Activated T-cell treated with anti-CD3 and anti-CD28 coated beads, Interleukin-2, amount 50 U/mL, for 24 hours (primary cell): ENCODE results near the gene ITGB1.
A peak's percentile ranks its signal among the peaks of the same experiment; 100 is the strongest.
"Not testable (repeated sequence)": the region's sequence is repeated elsewhere in the genome, so short reads cannot be mapped to it uniquely, and the experiment has no call there.

Experiments
- DNase-seq: peaks from one replicate; pipeline ENCODE4 v3.0.0-alpha.2; 2020
- H3K27ac Mint-ChIP-seq: 2 replicates; pipeline ENCODE4 v1.8.0; 2020; ENCODE audit warnings: mild to moderate bottlenecking, mixed read lengths
- H3K27me3 Mint-ChIP-seq: 2 replicates; pipeline ENCODE4 v1.8.0; 2020; ENCODE audit warnings: mixed read lengths
- H3K36me3 Mint-ChIP-seq: 2 replicates; pipeline ENCODE4 v1.8.0; 2020; ENCODE audit warnings: low read depth, mixed read lengths
- H3K4me1 Mint-ChIP-seq: 2 replicates; pipeline ENCODE4 v1.8.0; 2020; ENCODE audit warnings: low read depth, mixed read lengths
- H3K4me3 Mint-ChIP-seq: 2 replicates; pipeline ENCODE4 v1.8.0; 2020; ENCODE audit warnings: mild to moderate bottlenecking, moderate library complexity, mixed read lengths
- H3K9me3 Mint-ChIP-seq: 2 replicates; pipeline ENCODE4 v1.8.0; 2020; ENCODE audit warnings: mixed read lengths

Gene ITGB1

DNA sequence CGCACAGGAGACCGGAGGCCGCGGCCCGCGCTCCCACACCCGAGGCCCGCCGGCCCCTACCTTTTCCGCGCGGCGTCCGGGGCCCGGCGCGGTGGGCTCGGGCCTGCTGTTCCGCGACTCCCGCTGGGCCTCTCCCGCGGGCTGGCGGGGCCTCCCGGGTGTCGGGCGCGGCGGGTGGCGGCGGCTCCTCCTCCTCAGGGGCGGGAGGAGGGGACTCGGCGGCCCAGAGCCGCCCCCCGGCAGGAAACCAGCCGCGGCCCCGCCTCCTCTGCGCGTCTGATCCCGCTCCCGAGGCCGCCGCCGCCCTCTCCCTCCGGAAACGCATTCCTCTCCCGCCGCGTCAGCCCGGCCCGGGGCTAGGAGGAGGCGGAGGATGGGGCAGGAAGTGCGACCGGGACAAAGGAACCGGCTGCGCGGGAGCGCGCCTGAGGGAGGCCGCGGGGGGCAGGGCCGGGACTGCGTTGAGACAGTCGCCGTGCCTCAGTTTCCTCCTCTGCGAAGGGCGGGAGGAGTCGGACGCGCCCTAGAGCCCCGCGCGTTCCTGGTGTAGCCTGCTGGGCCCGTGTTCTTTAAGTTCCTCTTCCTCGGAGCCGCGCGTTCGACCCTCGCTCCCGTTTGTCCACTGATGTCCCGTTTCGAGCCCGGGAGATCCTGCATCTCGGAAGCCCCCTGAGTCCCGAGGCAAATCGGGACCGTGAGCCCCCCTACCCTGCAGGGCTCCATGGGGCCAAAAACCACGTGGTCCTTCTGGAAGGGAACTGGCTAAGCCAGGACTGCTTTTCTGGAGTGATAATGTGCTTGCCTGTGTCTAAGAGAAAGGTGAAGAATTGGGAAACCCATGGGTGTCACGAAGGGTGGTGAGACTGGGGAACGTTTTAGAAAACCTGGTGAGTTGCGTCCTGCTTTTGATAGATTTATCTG lies at the start of gene ITGB1:
ITGB1 (minus strand) TSS at position 146 of the 921 bp plus-strand sequence. CDS start 22,672 bp downstream, outside the sequence.
- Mint-ChIP-seq H3K27me3 (peaks cover 7% of the 10 kb centered on the region), H3K27ac (peak within 1 kb of the TSS; percentile 98), H3K4me1 (peaks cover 61% of the 10 kb centered on the region), H3K36me3 (peaks cover 8% of the 10 kb centered on the region), H3K9me3 (no peaks in the 10 kb centered on the region), H3K4me3 (peak within 1 kb of the TSS; percentile 90)
- peak; percentile 90 for DNase-seq

DNA sequence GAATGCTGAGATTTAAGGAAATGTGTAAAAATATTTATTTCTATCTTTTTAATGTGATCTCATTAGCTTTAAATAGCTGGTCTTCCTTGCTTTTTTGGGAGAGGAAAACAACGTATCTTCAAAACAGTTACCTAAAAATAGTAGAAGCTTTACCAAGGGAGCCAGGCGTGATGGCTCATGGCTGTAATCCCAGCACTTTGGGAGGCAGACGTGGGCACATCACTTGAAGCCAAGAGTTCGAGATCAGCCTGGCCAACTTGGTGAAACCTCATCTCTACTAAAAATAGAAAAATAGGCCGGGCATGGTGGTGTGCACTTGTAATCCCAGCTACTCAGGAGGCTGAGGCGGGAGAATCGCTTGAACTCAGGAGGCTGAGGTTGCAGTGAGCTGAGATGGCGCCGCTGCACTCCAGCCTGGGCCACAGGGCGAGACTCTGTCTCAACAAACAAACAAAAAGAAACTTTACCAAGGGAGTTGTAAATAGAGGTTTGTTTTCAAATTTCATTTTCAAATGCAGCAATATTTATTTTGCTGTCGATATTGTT lies 48.4 kb upstream of the ITGB1 start:
- Mint-ChIP-seq H3K27ac (no peak overlapping the region), H3K4me3 (no peak overlapping the region), H3K36me3 (no peaks in the 10 kb centered on the region), H3K9me3 (no peaks in the 10 kb centered on the region), H3K4me1 (peaks cover 38% of the 10 kb centered on the region), H3K27me3 (peaks cover 6% of the 10 kb centered on the region)
- DNase-seq: no peak

DNA sequence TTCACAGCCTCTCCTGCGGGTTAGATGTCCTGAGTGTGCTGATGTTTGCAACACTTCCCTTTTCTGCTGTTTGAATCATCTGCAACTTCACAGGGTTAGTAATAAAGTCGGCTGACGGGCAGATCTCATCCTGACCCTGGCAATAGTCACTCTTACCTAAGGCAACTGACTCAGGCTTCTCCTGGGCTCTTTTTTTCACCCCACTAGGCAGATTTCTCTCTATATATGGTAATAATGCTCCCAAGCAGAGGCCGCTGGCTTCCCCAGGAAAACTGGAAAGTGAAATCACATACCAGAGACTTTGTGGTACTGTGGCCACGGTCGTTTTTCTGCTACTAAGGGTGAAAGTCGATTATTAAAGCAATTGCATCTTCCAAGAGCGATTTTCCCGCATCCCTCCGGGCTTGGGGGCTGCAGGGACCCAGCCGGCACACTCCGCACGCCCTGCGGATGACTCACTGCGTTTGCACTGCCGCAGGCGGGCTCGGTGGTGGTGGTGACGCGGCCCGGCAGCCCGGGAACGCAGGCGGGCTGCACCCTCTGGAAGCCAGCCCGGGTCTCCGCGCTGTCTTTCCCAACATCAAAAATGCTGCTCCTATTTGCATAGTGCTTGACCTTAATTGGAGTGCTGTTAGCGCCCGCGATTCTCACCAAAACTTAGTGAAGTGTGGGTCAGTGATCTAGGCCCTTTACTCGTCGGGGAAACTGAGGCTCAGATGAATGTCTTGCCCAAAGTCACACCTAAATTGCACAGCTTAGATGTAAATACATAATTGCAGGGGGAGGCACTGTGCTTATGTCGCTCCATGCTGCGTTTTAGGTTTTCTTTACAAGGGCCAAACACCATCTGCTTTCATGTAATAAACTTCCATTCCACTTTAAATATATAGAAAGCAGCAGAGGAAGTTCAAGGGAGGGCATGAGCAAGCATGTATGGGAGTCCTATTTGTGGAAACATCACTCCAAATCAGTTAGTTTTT lies 47.6 kb upstream of the ITGB1 start:
- DNase-seq: peak; percentile 57
- H3K27me3 Mint-ChIP-seq: peaks cover 5% of the 10 kb centered on the region
- H3K4me1 Mint-ChIP-seq: peaks cover 35% of the 10 kb centered on the region
- peak overlapping the region; percentile 43 for H3K4me3 Mint-ChIP-seq
- no peaks in the 10 kb centered on the region for H3K36me3 Mint-ChIP-seq
- H3K27ac Mint-ChIP-seq: peak overlapping the region; percentile 5
- H3K9me3 Mint-ChIP-seq: no peaks in the 10 kb centered on the region

DNA sequence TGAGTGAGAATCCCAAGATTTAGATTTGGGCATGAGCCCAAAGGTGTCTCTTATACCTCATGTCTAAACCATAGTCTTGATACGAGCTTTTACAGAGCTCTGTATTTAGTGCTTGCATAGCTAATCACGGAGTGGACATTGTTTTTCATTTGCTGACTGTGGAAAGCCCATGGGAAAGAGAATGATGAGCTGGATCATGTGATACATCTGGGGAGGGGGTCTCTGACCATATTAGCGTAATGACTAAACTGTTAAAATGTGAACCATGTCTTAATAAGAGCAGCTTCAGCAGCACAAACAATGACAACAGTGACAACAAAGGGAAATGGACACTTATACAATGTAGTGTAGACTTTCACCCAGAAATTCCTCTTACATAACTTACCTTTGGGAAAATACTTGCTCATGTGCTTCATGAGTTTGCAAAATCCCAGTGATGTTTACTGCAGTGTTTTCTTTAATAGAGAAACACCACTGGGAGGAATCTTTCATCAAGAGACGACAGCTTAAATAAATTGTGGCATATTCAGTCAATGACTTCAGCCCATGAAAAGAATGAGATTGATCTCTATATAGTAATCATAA lies 44.0 kb upstream of the ITGB1 start:
- DNase-seq: no peak
- Mint-ChIP-seq H3K27ac (no peak overlapping the region), H3K36me3 (no peaks in the 10 kb centered on the region), H3K27me3 (no peaks in the 10 kb centered on the region), H3K4me1 (peaks cover 11% of the 10 kb centered on the region), H3K9me3 (peaks cover 6% of the 10 kb centered on the region), H3K4me3 (no peak overlapping the region)

DNA sequence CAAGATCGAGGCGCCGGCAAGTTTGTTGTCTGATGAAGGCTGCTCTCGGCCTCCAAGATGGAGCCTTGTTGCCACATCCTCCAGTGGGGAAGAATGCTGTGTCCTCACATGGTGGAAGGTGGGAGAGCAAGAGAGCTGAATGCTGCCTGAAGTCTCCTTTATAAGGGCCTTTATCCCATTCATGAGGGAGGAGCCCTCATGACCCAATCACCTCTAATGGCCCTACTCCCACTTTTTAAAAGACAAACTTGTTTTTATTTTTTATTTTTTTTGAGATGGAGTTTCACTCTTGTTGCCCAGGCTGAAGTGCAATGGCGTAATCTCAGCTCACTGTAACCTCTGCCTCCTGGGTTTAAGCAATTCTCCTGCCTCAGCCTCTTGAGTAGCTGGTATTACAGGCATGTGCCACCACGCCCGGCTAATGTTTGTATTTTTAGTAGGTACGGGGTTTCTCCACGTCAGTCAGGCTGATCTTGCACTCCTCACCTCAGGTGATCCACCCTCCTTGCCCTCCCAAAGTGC lies 40.1 kb upstream of the ITGB1 start:
- not testable (repeated sequence) for DNase-seq, H3K27ac Mint-ChIP-seq, H3K4me3 Mint-ChIP-seq, H3K36me3 Mint-ChIP-seq, H3K27me3 Mint-ChIP-seq, H3K4me1 Mint-ChIP-seq, H3K9me3 Mint-ChIP-seq

DNA sequence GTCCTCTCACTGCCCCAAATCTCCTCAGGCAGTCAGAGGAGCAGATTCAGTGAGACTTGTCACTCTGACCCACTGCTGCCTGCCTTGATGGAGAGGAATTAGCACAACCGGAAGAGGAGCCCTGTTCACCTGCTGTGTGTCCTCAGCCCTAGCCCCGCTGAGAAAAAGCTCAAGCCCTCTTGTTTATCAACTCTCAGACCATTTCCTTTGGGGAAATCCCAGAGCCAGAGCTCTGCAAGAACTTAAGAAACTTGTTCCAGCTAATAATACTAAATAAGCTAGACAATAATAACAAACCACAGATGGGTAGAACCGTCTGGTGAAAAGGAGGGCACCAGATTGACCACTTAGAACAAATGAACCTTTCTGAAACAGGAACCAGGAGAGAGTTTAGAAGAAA lies 37.7 kb upstream of the ITGB1 start:
- Mint-ChIP-seq H3K27ac (no peak overlapping the region), H3K36me3 (no peaks in the 10 kb centered on the region)
- DNase-seq: no peak

DNA sequence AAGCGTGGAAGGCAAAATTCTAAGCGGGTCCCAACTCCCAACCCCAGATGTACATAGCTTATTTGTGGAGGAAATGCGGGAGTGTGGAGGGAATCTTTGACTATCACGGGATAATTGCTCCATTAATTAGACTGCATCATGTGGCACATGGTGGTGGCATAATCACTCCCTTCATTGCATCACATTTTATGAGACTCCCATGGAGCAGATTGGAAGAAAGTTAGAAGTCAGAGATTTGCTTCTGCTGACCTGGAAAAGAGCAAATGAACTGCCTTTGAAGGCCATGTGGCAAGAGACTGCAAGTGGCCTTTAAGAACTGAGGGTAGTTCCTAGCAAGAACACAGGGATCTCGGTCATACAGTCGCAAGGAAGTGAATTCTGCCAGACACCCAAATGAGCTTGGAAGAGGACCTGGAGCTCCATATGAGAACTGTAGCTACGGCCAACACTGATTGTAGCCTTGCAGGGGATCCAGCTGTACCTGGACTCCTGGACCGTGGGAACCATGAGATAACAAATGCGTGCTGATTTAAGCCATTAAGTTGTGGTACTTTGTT lies 37.1 kb upstream of the ITGB1 start:
- peaks cover 6% of the 10 kb centered on the region for H3K9me3 Mint-ChIP-seq

More for the DNA sequence above, 37.7 kb upstream of the ITGB1 start:
- peaks cover 6% of the 10 kb centered on the region for H3K9me3 Mint-ChIP-seq
- H3K27me3 Mint-ChIP-seq: no peaks in the 10 kb centered on the region
- peaks cover 7% of the 10 kb centered on the region for H3K4me1 Mint-ChIP-seq
- no peak overlapping the region for H3K4me3 Mint-ChIP-seq

DNA sequence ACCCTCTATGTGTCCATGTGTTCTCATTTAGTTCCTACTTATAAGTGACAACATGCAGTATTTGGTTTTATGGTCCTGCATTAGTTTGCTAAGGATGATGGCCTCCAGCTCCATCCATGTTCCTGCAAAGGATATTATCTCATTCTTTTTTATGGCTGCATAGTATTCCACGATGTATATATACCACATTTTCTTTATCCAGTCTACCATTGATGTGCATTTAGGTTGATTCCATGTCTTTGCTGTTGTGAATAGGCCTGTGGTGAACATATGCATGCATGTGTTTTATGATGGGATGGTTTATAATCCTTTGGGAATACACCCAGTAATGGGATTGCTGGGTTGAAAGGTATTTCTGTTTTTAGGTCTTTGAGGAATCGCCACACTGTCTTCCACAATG lies 36.6 kb upstream of the ITGB1 start:
- H3K9me3 Mint-ChIP-seq, H3K36me3 Mint-ChIP-seq, H3K4me1 Mint-ChIP-seq, DNase-seq, H3K27ac Mint-ChIP-seq, H3K4me3 Mint-ChIP-seq, H3K27me3 Mint-ChIP-seq: not testable (repeated sequence)

More for the DNA sequence above, 37.1 kb upstream of the ITGB1 start:
- no peak for DNase-seq
- Mint-ChIP-seq H3K36me3 (no peaks in the 10 kb centered on the region), H3K27me3 (no peaks in the 10 kb centered on the region), H3K4me3 (no peak overlapping the region), H3K27ac (no peak overlapping the region), H3K4me1 (peaks cover 7% of the 10 kb centered on the region)

DNA sequence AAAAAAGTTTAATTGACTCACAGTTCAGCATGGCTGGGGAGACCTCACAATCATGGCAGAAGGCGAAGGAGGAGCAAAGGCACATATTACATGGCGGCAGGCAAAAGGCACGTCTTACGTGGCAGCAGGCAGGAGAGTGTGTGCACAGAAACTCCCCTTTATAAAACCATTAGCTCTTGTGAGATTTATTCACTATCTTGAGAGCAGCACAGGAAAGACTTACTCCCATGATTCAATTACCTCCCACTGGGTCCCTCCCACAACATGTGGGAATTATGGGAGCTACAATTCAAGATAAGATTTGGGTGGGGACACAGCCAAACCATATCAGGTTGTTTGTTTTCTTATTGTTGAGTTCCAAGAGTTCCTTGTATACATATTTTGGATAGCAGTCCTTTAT lies 34.3 kb upstream of the ITGB1 start:
- H3K4me3 Mint-ChIP-seq, H3K27ac Mint-ChIP-seq, H3K4me1 Mint-ChIP-seq, H3K36me3 Mint-ChIP-seq, H3K9me3 Mint-ChIP-seq, H3K27me3 Mint-ChIP-seq, DNase-seq: not testable (repeated sequence)

DNA sequence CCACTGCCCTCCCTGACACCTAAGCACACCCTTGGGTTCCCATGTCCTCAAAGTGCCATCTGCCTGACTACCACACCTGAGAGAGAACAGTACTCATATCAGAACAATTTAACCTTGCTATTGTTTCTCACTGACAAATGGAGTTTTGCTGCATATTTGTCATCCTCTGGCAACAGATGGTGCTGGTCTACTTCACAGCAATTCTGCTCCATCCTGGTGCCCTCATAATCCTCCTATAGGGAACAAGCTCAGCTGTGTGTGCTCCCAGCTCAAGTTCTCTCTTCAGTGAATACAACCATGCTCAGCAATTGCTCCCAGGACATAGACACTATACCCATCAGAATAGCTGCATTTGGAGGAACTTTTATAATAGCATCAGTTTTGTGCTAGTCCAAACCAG lies 32.8 kb upstream of the ITGB1 start:
- Mint-ChIP-seq H3K36me3 (no peaks in the 10 kb centered on the region), H3K27me3 (no peaks in the 10 kb centered on the region), H3K27ac (no peak overlapping the region), H3K9me3 (no peaks in the 10 kb centered on the region), H3K4me1 (peaks cover 5% of the 10 kb centered on the region), H3K4me3 (no peak overlapping the region)
- DNase-seq: no peak

DNA sequence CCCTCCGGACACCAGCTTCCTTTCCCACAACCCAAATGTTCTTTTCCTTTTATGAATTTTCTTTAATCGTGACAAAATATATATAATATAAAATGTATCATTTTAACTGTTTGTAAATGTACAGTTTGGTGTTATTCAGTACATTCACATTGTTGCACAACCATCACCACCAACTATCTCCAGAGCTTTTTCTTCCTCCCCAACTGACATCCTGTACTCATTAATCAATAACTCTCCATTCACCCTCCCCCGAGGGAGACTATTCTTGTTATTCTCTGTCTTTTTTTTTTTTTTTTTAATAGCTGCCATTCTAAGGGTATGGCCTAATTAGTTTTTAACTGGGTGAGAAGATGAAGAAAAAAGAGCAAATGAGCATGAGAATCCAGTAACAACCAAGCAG lies 30.6 kb upstream of the ITGB1 start:
- Mint-ChIP-seq H3K9me3 (no peaks in the 10 kb centered on the region), H3K4me1 (no peaks in the 10 kb centered on the region), H3K27me3 (no peaks in the 10 kb centered on the region), H3K27ac (no peak overlapping the region), H3K36me3 (no peaks in the 10 kb centered on the region), H3K4me3 (no peak overlapping the region)
- no peak for DNase-seq

DNA sequence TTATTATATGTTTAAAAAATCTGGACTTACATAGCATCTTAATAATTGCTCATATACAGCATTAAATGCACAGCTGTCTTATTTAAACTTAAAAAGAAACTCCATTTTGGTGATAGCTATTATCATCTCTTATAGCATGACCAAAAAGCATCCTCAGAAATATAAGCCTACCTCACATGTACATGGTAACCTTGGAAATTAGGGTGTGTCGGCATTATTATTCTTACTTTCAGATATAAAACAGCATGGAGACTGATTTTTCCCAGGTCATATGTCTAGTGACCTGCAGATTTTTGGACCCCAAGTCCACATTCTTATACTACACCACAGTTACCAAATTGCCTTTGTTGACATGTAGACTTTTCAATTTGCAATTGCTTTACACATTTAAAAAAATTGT lies 29.1 kb upstream of the ITGB1 start:
- no peaks in the 10 kb centered on the region for H3K36me3 Mint-ChIP-seq
- DNase-seq: no peak
- H3K27ac Mint-ChIP-seq: no peak overlapping the region
- H3K9me3 Mint-ChIP-seq: no peaks in the 10 kb centered on the region
- H3K27me3 Mint-ChIP-seq: no peaks in the 10 kb centered on the region
- H3K4me3 Mint-ChIP-seq: no peak overlapping the region
- H3K4me1 Mint-ChIP-seq: peaks cover 14% of the 10 kb centered on the region

DNA sequence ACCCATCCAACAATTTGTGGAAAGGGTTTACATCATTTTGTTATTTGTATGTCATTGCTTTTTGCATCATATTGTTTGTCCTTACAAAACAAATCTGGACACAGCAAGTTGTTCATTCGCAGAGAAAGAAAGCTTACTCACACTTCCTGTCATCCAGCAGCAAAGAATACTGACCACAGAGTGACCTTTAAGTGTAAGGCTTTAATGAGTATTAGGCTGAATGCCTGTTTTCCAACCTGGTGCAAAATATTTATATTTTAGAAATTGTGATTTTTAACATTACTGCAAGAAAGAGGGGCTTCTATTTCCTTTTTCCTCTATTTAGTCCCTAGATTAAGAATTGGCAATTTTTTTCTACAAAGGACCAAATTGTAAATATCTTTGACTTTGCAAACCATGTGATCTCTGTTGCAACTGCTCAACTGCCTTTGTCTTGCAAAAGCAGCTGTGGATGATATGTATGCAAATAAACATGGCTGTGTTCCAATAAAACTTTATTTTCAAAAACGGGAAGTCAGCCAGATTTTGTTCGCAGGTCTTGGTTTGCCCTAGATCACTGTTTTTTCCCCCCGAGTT lies 27.8 kb upstream of the ITGB1 start:
- Mint-ChIP-seq H3K27ac (no peak overlapping the region), H3K4me3 (no peak overlapping the region), H3K36me3 (no peaks in the 10 kb centered on the region), H3K9me3 (no peaks in the 10 kb centered on the region), H3K27me3 (no peaks in the 10 kb centered on the region), H3K4me1 (peaks cover 26% of the 10 kb centered on the region)
- no peak for DNase-seq
